GM11168 (cell line): ENCODE measurements around the gene TMCC1.
"Not testable (repeated sequence)": the region's sequence is repeated elsewhere in the genome, so short reads cannot be mapped to it uniquely, and the experiment has no call there.

Source experiments
- in situ Hi-C: fragments of 300-500 bp; cut with MboI; formaldehyde crosslinking; loops from one replicate; pipeline ENCODE4 v1.12.0; 2022; ENCODE audit warnings: low sequenced_read_pairs; ENCODE audit not compliant: unreplicated experiment

Gene TMCC1

GRCh38 chr3:129662191-129662608, 231.3 kb downstream of the TMCC1 start:
- in situ Hi-C loops: no loop called here

- in situ Hi-C loops: no loop called here
These were observed 231.7 kb downstream of the TMCC1 start for GRCh38 chr3:129661766-129662165.

GRCh38 chr3:129658110-129658843, 235.2 kb downstream of the TMCC1 start:
- in situ Hi-C loops: loop anchor here (10.0 kb wide), 2 partner anchors 167 to 267 kb away; no protein-coding TSS in a partner anchor

GRCh38 chr3:129657261-129658046, 236.1 kb downstream of the TMCC1 start:
- in situ Hi-C loops: loop anchor here (10.0 kb wide), 2 partner anchors 167 to 267 kb away; no protein-coding TSS in a partner anchor

GRCh38 chr3:129656659-129657247, 236.8 kb downstream of the TMCC1 start:
- in situ Hi-C loops: loop anchor here (10.0 kb wide), 2 partner anchors 168 to 268 kb away; no protein-coding TSS in a partner anchor

- in situ Hi-C loops: loop anchor here (10.0 kb wide), 2 partner anchors 170 to 270 kb away; no protein-coding TSS in a partner anchor
These were observed 238.2 kb downstream of the TMCC1 start for GRCh38 chr3:129655291-129655700.

GRCh38 chr3:129654131-129654530, 239.4 kb downstream of the TMCC1 start:
- in situ Hi-C loops: loop anchor here (10.0 kb wide), 2 partner anchors 171 to 271 kb away; no protein-coding TSS in a partner anchor

GRCh38 chr3:129653019-129653418, 240.5 kb downstream of the TMCC1 start:
- in situ Hi-C loops: loop anchor here (10.0 kb wide), 2 partner anchors 172 to 272 kb away; no protein-coding TSS in a partner anchor

- in situ Hi-C loops: loop anchor here (10.0 kb wide), 2 partner anchors 173 to 273 kb away; no protein-coding TSS in a partner anchor
These were observed 241.9 kb downstream of the TMCC1 start for GRCh38 chr3:129651435-129652202.

- in situ Hi-C loops: loop anchor here (10.0 kb wide), 2 partner anchors 174 to 274 kb away; no protein-coding TSS in a partner anchor
These were observed 243.1 kb downstream of the TMCC1 start for GRCh38 chr3:129650256-129650872.

GRCh38 chr3:129648391-129648790, 245.1 kb downstream of the TMCC1 start:
- in situ Hi-C loops: no loop called here

- in situ Hi-C loops: no loop called here
These were observed 248.2 kb downstream of the TMCC1 start for GRCh38 chr3:129645286-129645685.

GRCh38 chr3:129644836-129645235, 248.7 kb downstream of the TMCC1 start:
- in situ Hi-C loops: no loop called here

- in situ Hi-C loops: not testable (repeated sequence)
These were observed 251.8 kb downstream of the TMCC1 start for GRCh38 chr3:129641567-129642260.

- in situ Hi-C loops: not testable (repeated sequence)
These were observed 252.5 kb downstream of the TMCC1 start for GRCh38 chr3:129640985-129641384.

- in situ Hi-C loops: loop anchor here (10.0 kb wide), 1 partner anchor 296 kb away; no protein-coding TSS in a partner anchor
These were observed 255.0 kb downstream of the TMCC1 start for GRCh38 chr3:129638481-129638880.

GRCh38 chr3:129636082-129636481, 257.4 kb downstream of the TMCC1 start:
- in situ Hi-C loops: loop anchor here (10.0 kb wide), 1 partner anchor 299 kb away; no protein-coding TSS in a partner anchor

GRCh38 chr3:129635656-129636055, 257.9 kb downstream of the TMCC1 start:
- in situ Hi-C loops: loop anchor here (10.0 kb wide), 1 partner anchor 299 kb away; no protein-coding TSS in a partner anchor
